Measurements from ENCODE around the gene LZTS3.

LZTS3 gene

GRCh38 chr20:3166913-3167342 lies 6.4 kb downstream of the LZTS3 start:
- TF ChIP-seq GATA1 (IDR thresholded peaks at IDR 0.05; ENCODE audit: low read depth, low read length) (no peak), POLR2A (IDR thresholded peaks at IDR 0.05; ENCODE audit: low read length) (no peak)
- DNase-seq = no peak

GRCh38 chr20:3166338-3166912 lies 6.9 kb downstream of the LZTS3 start:
- no peak for DNase-seq
- TF ChIP-seq POLR2A (IDR thresholded peaks at IDR 0.05; ENCODE audit: low read length) = no peak
- TF ChIP-seq GATA1 (IDR thresholded peaks at IDR 0.05; ENCODE audit: low read depth, low read length) = no peak

GRCh38 chr20:3165473-3166337 lies 7.6 kb downstream of the LZTS3 start:
- TF ChIP-seq POLR2A (IDR thresholded peaks at IDR 0.05; ENCODE audit: low read length) (no peak), GATA1 (IDR thresholded peaks at IDR 0.05; ENCODE audit: low read depth, low read length) (no peak)
- no peak for DNase-seq

GRCh38 chr20:3164763-3165410 lies 8.5 kb downstream of the LZTS3 start:
- DNase-seq = no peak
- no peak for TF ChIP-seq POLR2A (IDR thresholded peaks at IDR 0.05; ENCODE audit: low read length)
- no peak for TF ChIP-seq GATA1 (IDR thresholded peaks at IDR 0.05; ENCODE audit: low read depth, low read length)

GRCh38 chr20:3164043-3164762 lies 9.1 kb downstream of the LZTS3 start:
- no peak for TF ChIP-seq GATA1 (IDR thresholded peaks at IDR 0.05; ENCODE audit: low read depth, low read length)
- TF ChIP-seq POLR2A (IDR thresholded peaks at IDR 0.05; ENCODE audit: low read length) = no peak
- no peak for DNase-seq

GRCh38 chr20:3163099-3164042 lies 10.0 kb downstream of the LZTS3 start:
- DNase-seq = no peak
- TF ChIP-seq POLR2A (IDR thresholded peaks at IDR 0.05; ENCODE audit: low read length) (no peak), GATA1 (IDR thresholded peaks at IDR 0.05; ENCODE audit: low read depth, low read length) (no peak)

- DNase-seq = no peak
Observed at GRCh38 chr20:3162080-3162611, 11.2 kb downstream of the LZTS3 start.

GRCh38 chr20:3161316-3162079 lies 11.9 kb downstream of the LZTS3 start:
- TF ChIP-seq POLR2A (IDR thresholded peaks at IDR 0.05; ENCODE audit: low read length) = no peak
- no peak for TF ChIP-seq GATA1 (IDR thresholded peaks at IDR 0.05; ENCODE audit: low read depth, low read length)
- no peak for DNase-seq

More at GRCh38 chr20:3162080-3162611, 11.2 kb downstream of the LZTS3 start:
- TF ChIP-seq POLR2A (IDR thresholded peaks at IDR 0.05; ENCODE audit: low read length) = no peak
- no peak for TF ChIP-seq GATA1 (IDR thresholded peaks at IDR 0.05; ENCODE audit: low read depth, low read length)

GRCh38 chr20:3160418-3160817 lies 12.9 kb downstream of the LZTS3 start:
- no peak for TF ChIP-seq GATA1 (IDR thresholded peaks at IDR 0.05; ENCODE audit: low read depth, low read length)
- no peak for TF ChIP-seq POLR2A (IDR thresholded peaks at IDR 0.05; ENCODE audit: low read length)
- DNase-seq = no peak

- TF ChIP-seq POLR2A (IDR thresholded peaks at IDR 0.05; ENCODE audit: low read length) (no peak), GATA1 (IDR thresholded peaks at IDR 0.05; ENCODE audit: low read depth, low read length) (peak; percentile 41)
- DNase-seq = peak; percentile 87 to 90
Observed at GRCh38 chr20:3158968-3159431, 14.3 kb downstream of the LZTS3 start.

GRCh38 chr20:3157817-3158216 lies 15.5 kb downstream of the LZTS3 start:
- DNase-seq = no peak
- TF ChIP-seq POLR2A (IDR thresholded peaks at IDR 0.05; ENCODE audit: low read length) (no peak), GATA1 (IDR thresholded peaks at IDR 0.05; ENCODE audit: low read depth, low read length) (no peak)

Measured in erythroblast (primary cell).